ENCODE results near the gene DYNLRB1. TPM values are rescaled to one million over a fixed set of nuclear protein-coding genes. Genes with fewer than 3 reads are reported as not detected.
A peak's percentile ranks its signal among the peaks of the same experiment; 100 is the strongest.

DYNLRB1 gene
- polyA plus RNA-seq, 3 donors, result 139 to 166 (median 148) TPM

DNA sequence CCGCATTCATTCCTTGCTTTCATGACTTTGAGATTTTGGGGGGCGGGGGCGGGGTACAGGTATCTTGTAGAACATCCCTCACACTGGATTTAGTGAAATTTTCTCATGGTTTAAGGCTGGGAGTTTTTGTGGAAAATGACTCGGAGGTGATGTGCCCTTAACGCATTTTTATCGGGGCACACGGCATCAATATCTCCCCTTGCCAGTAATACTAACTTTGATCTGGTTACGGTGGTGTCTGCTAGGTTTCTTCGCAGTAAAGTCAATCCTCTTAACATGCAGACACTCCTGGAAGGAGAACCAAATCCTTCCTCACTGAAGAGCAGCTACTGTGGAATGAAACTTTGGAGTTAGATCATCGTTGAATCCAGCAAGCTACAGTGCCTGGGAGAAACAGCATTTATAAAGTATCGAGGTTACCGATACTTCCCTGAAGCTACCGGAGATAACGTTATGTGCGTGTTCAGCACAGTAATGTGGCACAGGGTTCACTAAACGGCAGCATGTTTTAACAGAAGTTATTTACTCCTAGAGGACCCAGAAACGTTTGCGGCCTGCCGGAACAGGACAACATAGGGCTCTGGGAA is 1.2 kb upstream of the DYNLRB1 start:
- H3K36me3 ChIP-seq (replicated peaks in 1 of 2; ENCODE audit: control insufficient read depth in 1 of 2, insufficient read depth in 2 of 2, low read length in 2 of 2), result peaks cover 11 to 34% of the 10 kb centered on the region in 2 donors
- H3K79me2 ChIP-seq (ENCODE audit: insufficient read depth, low read length), result peaks cover 40% of the 10 kb centered on the region
- H3K4me2 ChIP-seq (replicated peaks; ENCODE audit: extremely low read depth, low read length, poor library complexity, severe bottlenecking), result peak overlapping the region; percentile 98
- peak in 1 of 3 donors; percentile 5 for DNase-seq
- Mint-ChIP-seq H3K36me3 (peaks cover 18 to 21% of the 10 kb centered on the region in 2 donors), H3K4me1 (peaks cover 27% of the 10 kb centered on the region), H3K27me3 (ENCODE audit: low read depth in 3 of 3) (peaks cover 0 to 2% (median 2%) of the 10 kb centered on the region in 3 donors), H3K9me3 (peaks cover 0 to 5% (median 0%) of the 10 kb centered on the region in 7 donors), H3K27ac (peak overlapping the region in 5 of 7 donors; percentile 91 to 98 (median 97)), H3K4me3 (peak overlapping the region; percentile 97 to 99)
- peaks cover 12 to 21% of the 10 kb centered on the region in 2 donors for H3K4me1 ChIP-seq (ENCODE audit: control insufficient read depth in 1 of 2, insufficient read depth in 2 of 2, low read length in 2 of 2)
- TF ChIP-seq, protein P1, sequence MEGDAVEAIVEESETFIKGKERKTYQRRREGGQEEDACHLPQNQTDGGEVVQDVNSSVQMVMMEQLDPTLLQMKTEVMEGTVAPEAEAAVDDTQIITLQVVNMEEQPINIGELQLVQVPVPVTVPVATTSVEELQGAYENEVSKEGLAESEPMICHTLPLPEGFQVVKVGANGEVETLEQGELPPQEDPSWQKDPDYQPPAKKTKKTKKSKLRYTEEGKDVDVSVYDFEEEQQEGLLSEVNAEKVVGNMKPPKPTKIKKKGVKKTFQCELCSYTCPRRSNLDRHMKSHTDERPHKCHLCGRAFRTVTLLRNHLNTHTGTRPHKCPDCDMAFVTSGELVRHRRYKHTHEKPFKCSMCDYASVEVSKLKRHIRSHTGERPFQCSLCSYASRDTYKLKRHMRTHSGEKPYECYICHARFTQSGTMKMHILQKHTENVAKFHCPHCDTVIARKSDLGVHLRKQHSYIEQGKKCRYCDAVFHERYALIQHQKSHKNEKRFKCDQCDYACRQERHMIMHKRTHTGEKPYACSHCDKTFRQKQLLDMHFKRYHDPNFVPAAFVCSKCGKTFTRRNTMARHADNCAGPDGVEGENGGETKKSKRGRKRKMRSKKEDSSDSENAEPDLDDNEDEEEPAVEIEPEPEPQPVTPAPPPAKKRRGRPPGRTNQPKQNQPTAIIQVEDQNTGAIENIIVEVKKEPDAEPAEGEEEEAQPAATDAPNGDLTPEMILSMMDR (IDR thresholded peaks at IDR 0.05), result no peak
- peak overlapping the region; percentile 84 to 98 (median 93) for H3K4me3 ChIP-seq (replicated peaks in 1 of 3; ENCODE audit: low read depth in 2 of 3, low read length in 3 of 3)
- H3K9me3 ChIP-seq (replicated peaks in 1 of 2; ENCODE audit: control insufficient read depth in 1 of 2, insufficient read depth in 1 of 2, low read length in 2 of 2), result no peaks in the 10 kb centered on the region
- H3K9ac ChIP-seq (ENCODE audit: insufficient read depth, low read length, poor library complexity, severe bottlenecking), result peak overlapping the region; percentile 90
- peaks cover 16% of the 10 kb centered on the region for H4K20me1 ChIP-seq (ENCODE audit: insufficient read depth, low read length)
- H3K27ac ChIP-seq (ENCODE audit: low read depth in 1 of 2, low read length in 2 of 2), result peak overlapping the region in 1 of 2 donors; percentile 85
- intact Hi-C loops (cut with micrococcal nuclease), result no loop called here
- H3K27me3 ChIP-seq (ENCODE audit: control insufficient read depth in 2 of 2, insufficient read depth in 2 of 2, low read length in 2 of 2), result no peaks in the 10 kb centered on the region
- H2AFZ ChIP-seq (ENCODE audit: insufficient read depth, low read depth, low read length, poor library complexity, severe bottlenecking), result peak overlapping the region; percentile 99
- WGBS (ENCODE audit: insufficient coverage), result 9% methylated on average over 10 of the region's 19 CpGs

DNA sequence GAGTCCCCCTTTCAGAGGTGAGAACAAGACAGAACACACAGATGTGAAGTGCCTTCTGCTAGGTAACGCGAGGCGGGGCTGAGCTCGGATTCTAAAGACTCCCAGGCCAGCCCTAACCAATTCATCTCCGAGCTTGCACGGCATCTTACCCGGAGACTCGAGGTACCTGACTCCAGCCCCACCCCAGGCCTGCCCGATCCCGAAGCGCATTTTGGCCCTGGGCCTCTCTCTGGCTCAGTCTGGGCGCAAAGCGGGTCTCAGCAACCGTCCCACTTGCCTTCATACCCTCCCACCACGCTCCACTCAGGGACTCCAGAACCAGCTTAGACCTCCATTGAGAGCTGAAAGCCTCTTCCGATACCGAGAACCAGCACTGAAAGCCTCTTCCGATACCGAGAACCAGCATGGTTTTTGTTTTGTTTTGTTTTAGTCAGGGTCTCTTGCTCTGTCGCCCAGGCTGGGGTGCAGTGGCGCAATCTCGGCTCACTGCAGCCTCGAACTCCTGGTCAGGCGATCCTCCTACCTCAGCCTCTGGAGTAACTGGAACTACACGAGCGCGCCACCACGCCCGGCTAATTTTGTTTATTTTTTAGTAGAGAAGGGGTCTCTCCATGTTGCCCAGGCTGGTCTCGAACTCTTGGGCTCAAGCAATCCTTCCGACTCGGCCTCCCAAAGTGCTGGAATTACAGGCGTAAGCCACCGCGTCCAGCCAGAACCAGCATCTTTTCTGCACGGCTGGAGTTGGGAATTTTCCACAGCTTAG is 557 bp upstream of the DYNLRB1 start:
- Histone ChIP-seq H3K27me3 (ENCODE audit: control insufficient read depth in 2 of 2, insufficient read depth in 2 of 2, low read length in 2 of 2) (no peaks in the 10 kb centered on the region), H4K20me1 (ENCODE audit: insufficient read depth, low read length) (peaks cover 21% of the 10 kb centered on the region), H3K4me1 (ENCODE audit: control insufficient read depth in 1 of 2, insufficient read depth in 2 of 2, low read length in 2 of 2) (peaks cover 12 to 21% of the 10 kb centered on the region in 2 donors), H3K9me3 (replicated peaks in 1 of 2; ENCODE audit: control insufficient read depth in 1 of 2, insufficient read depth in 1 of 2, low read length in 2 of 2) (no peaks in the 10 kb centered on the region), H3K9ac (ENCODE audit: insufficient read depth, low read length, poor library complexity, severe bottlenecking) (peak overlapping the region; percentile 90), H3K4me2 (replicated peaks; ENCODE audit: extremely low read depth, low read length, poor library complexity, severe bottlenecking) (peak overlapping the region; percentile 98), H2AFZ (ENCODE audit: insufficient read depth, low read depth, low read length, poor library complexity, severe bottlenecking) (peak overlapping the region; percentile 99), H3K36me3 (replicated peaks in 1 of 2; ENCODE audit: control insufficient read depth in 1 of 2, insufficient read depth in 2 of 2, low read length in 2 of 2) (peaks cover 5 to 33% of the 10 kb centered on the region in 2 donors), H3K4me3 (replicated peaks in 1 of 3; ENCODE audit: low read depth in 2 of 3, low read length in 3 of 3) (peak overlapping the region; percentile 84 to 98 (median 93)), H3K27ac (ENCODE audit: low read depth in 1 of 2, low read length in 2 of 2) (peak overlapping the region; percentile 59 to 85), H3K79me2 (ENCODE audit: insufficient read depth, low read length) (peaks cover 47% of the 10 kb centered on the region)
- Mint-ChIP-seq H3K36me3 (peaks cover 15 to 24% of the 10 kb centered on the region in 2 donors), H3K9me3 (peaks cover 0 to 5% (median 0%) of the 10 kb centered on the region in 7 donors), H3K4me1 (peaks cover 27% of the 10 kb centered on the region), H3K4me3 (peak overlapping the region; percentile 97 to 99), H3K27me3 (ENCODE audit: low read depth in 3 of 3) (peaks cover 0 to 2% (median 2%) of the 10 kb centered on the region in 3 donors), H3K27ac (peak overlapping the region; percentile 89 to 98 (median 97))
- 2% methylated on average over 31 of the region's 36 CpGs for WGBS (ENCODE audit: insufficient coverage)
- DNase-seq, result peak in 1 of 3 donors; percentile 12
- intact Hi-C loops (cut with micrococcal nuclease), result no loop called here
- TF ChIP-seq, protein P1 (IDR thresholded peaks at IDR 0.05), result no peak
